WI38 (cell line): Measurements from ENCODE around the gene LSAMP.
"Not testable (repeated sequence)": the region's sequence is repeated elsewhere in the genome, so short reads cannot be mapped to it uniquely, and the experiment has no call there.

Experiments
- H3K4me3 ChIP-seq: 2 replicates; pipeline ENCODE4 v1.5.1; 2011; ENCODE audit warnings: low read depth, mild to moderate bottlenecking, control low read depth, low read length
- CTCF ChIP-seq: IDR thresholded peaks from 2 replicates; pipeline ENCODE4 v1.5.1; 2012; ENCODE audit warnings: low read depth, mild to moderate bottlenecking, control low read depth, low read length

LSAMP gene

GRCh38 chr3:116226266-116226665, 219.0 kb downstream of the LSAMP start:
- no peak overlapping the region for H3K4me3 ChIP-seq
- TF ChIP-seq CTCF = no peak

- no peak for TF ChIP-seq CTCF
- no peak overlapping the region for H3K4me3 ChIP-seq
Observed at GRCh38 chr3:116216761-116217160, 228.5 kb downstream of the LSAMP start.

GRCh38 chr3:116211901-116212300, 233.4 kb downstream of the LSAMP start:
- no peak overlapping the region for H3K4me3 ChIP-seq
- TF ChIP-seq CTCF = no peak

- not testable (repeated sequence) for H3K4me3 ChIP-seq
Observed at GRCh38 chr3:116208830-116209229, 236.5 kb downstream of the LSAMP start.

GRCh38 chr3:116200956-116201690, 244.2 kb downstream of the LSAMP start:
- no peak for TF ChIP-seq CTCF

GRCh38 chr3:116199063-116199462, 246.2 kb downstream of the LSAMP start:
- no peak overlapping the region for H3K4me3 ChIP-seq
- no peak for TF ChIP-seq CTCF

More at GRCh38 chr3:116200956-116201690, 244.2 kb downstream of the LSAMP start:
- no peak overlapping the region for H3K4me3 ChIP-seq

GRCh38 chr3:116198087-116198486, 247.2 kb downstream of the LSAMP start:
- no peak for TF ChIP-seq CTCF

GRCh38 chr3:116192464-116192863, 252.8 kb downstream of the LSAMP start:
- no peak for TF ChIP-seq CTCF
- no peak overlapping the region for H3K4me3 ChIP-seq

More at GRCh38 chr3:116198087-116198486, 247.2 kb downstream of the LSAMP start:
- H3K4me3 ChIP-seq = no peak overlapping the region
